ENCODE measurements around the gene PRSS38. TPM values are rescaled to one million over a fixed set of nuclear protein-coding genes. Genes with fewer than 3 reads are reported as not detected.

Gene PRSS38
- total RNA-seq, result not detected

DNA sequence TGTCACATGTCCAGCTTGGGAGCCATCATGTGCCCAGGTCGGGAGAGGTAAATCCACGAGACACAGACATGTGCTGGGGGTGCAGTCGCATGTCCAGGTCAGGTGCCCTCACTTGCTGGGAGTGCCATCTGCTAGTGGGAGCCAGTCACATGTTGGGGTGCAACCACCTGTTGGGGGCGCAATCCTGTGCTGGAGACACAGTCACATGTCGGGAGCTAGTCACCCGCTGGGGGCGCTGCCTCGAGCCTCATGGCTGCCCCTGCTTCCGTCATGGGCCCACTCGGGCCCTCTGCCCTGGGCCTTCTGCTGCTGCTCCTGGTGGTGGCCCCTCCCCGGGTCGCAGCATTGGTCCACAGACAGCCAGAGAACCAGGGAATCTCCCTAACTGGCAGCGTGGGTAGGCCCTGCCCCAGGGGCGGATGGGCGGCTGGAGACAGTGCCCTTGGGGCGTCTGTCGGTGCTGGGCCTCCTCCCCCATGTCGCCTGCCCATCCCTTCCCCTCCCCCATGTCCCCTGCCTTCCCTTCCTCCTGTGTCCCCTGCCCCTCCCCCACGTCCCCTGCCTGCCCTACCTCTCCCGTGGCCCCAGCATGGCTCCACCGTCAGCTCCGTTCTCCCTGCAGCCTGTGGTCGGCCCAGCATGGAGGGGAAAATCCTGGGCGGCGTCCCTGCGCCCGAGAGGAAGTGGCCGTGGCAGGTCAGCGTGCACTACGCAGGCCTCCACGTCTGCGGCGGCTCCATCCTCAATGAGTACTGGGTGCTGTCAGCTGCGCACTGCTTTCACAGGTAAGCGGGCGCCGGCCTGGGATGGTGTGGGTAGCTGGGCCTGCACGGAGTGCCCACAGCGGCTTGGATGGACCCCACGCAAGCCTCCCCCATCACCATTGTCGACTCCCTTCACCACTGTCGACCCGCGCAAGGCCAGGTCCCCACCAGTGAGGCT lies at the start of gene PRSS38:
TSS of gene PRSS38 (plus strand) at position 208 of the 942 bp plus-strand sequence. CDS start at position 250, 42 bp downstream.
- intact Hi-C loops (cut with DNase I), result no loop called here
- ATAC-seq (no peak), DNase-seq (ENCODE audit: low spot score) (no peak)

DNA sequence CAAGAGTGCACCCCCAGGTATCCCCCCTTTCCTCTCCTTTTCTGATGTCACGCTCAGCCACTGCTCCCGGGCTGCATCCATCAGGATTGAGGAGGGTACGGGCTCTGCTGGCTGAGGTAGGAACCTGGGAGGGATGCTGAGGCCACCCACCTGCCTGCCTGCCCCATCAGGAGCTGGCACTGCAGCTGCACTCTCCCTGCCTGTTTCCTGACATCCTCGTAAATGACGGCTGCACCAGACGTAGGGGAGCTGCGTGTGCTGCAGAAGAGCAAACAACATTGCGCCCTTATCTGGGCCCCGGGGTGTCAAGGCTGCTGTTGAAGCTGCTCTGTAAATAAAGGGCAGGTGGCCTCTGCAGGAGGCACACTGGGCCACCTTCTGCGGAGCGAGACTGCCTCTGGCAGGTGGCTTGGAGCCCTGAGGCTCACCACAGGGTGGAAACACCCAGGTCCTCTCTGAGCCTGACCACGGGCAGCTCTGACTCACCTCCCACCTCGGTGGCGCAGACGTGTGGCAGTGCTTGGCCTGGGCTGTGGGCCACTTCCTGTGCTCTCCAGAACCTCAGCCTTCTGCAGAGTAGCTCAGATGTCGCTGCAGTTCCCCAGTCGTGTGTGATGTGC lies 49.4 kb upstream of the PRSS38 start:
- ATAC-seq (no peak), DNase-seq (ENCODE audit: low spot score) (no peak)
- intact Hi-C loops (cut with DNase I), result loop anchor here (5.0 kb wide), 1 partner anchor 181 kb away; the partner anchor contains the start of gene WNT9A

DNA sequence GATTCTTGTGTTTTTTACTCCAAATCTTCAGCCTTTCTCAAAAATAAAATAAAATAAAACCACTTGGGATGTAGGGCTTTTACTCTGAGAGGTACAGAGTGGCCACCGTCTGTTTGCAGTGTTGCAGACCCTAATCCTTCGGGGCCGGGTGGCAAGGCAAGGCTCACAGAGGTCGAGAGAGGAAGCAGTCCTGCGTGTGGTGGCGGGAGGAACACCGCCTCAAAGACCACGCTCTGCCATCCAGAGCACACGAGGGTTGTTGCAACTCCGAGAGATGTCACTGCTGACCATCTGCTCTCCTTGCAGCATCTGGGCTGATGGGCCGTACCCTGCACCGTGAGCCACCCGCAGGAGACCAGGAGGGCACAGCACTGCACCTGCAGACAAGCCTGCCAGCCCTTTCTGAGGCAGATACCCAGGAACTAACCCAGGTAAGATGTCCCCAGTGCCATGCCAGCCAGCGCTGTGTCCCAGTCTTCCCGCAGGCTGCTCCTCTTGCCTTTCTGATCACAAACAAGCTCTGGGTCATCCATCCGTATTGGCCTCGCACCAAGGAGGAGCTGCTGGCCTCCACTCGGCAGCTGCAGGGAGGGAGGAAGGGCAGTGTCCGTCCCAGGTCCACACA lies 48.7 kb upstream of the PRSS38 start:
- intact Hi-C loops (cut with DNase I), result loop anchor here (5.0 kb wide), 1 partner anchor 181 kb away; the partner anchor contains the start of gene WNT9A
- ATAC-seq, result no peak
- no peak for DNase-seq (ENCODE audit: low spot score)

DNA sequence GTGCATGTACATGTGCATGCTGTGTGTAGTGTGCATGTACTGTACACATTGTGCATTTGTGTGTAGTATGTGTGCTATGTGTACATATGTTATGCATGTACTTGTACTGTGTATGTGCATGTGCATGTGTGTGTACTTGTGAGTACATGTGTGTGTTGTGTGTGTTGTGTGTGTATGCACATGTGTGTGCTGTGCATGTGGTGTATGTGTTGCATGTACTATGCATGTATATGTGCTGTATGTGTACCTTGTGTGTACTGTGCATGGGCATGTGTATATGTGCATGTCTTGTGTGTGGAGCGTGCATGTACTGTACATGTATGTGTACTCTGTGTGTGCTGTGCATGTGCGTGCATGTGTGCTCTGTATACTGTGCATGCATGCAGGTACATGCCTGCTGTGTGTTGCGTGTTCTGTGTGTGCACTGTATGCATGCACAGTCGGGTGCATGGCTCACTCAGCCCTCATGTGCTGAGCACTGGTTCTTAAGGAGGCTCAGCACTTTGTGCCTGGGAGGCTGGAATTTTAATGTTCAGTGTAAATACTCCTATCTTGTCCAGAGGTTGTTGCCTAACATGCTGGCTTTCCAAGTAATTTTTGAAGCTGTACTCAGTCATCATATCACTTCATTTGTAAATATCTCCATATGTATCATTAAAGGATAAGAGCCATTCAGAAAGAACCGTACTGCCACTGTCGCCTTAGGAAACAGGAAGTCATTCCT lies 47.9 kb upstream of the PRSS38 start:
- ATAC-seq (no peak), DNase-seq (ENCODE audit: low spot score) (no peak)
- intact Hi-C loops (cut with DNase I), result loop anchor here (5.0 kb wide), 1 partner anchor 180 kb away; the partner anchor contains the start of gene WNT9A

DNA sequence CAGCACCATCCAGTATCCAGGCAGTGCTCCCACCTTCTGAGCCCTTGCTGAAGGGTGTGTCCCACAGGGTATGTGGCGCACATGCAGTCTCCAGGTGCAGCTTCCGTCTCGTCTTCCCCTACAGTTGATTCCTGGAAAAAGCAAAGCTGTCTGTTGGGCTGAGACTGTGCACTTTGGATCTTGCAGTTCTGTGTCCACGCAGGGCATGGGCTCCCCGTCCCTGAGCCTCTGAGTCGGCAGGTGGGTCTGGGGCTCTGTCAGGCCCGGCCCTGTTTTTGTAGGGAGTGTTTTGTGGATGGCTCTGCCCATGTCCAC lies 47.4 kb upstream of the PRSS38 start:
- no peak for DNase-seq (ENCODE audit: low spot score)
- no peak for ATAC-seq
- intact Hi-C loops (cut with DNase I), result loop anchor here (5.0 kb wide), 1 partner anchor 179 kb away; the partner anchor contains the start of gene WNT9A

DNA sequence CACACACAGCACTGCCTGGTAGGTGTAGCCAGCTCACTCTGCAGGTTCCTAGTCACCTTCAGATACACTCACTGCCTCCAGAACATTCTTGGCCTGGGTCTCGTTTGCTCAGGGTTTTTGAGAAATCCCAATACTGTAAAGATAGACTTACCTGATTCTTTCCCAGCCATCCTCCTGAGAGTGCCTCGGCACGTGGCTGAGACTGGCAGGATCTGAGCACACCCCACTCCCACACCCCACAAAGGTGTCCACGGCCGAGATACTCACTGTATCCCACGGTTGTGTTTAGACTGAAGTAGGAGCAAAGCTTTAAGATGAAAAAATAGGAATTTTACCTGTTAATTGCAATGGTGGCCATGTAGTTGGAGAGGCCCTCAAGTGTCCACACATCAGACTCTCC lies 46.8 kb upstream of the PRSS38 start:
- intact Hi-C loops (cut with DNase I), result loop anchor here (5.0 kb wide), 1 partner anchor 179 kb away; the partner anchor contains the start of gene WNT9A
- ATAC-seq (no peak), DNase-seq (ENCODE audit: low spot score) (no peak)

DNA sequence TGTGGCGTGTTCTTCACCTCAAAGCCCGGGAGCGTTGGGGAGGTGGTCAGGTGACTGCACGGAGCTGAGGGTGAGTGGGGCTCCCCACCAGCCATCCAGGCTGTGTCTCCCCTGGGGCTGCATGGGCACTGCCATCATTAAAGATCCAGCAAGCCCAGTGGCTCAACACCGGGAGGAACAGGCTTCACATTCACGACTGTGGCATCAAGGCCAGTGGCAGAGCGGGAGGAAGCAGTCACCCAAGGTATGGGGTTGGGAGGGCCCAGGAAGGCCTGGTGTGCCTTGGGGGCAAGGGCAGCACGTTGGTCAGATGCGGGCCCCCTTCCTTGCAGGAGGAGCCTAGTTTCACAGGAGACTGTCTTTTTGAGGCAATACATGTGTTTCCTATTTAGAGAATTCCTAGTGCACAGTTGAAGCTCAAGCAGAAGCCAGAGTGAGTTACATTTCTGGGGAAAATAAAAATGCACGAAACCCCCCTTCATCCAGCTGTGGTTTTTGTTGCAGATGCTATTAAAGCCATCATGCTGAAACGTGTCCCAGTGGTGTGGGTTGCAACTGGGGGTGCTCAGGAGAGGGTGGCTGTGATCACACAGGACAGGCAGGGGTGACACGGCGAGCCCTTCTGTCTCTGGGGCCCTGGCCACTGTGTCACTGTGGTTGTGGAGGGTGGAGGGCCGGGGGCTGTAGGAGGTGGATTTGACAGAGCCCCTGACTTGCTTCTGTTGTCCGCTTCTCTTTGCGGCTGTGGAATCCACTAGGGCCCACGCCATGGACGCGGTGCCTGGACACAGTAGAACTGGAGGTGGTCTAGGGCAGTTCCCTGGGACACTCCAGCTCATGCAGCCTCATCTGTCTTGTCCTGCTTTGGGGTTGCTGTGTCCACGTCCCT lies 46.2 kb upstream of the PRSS38 start:
- DNase-seq (ENCODE audit: low spot score) (no peak), ATAC-seq (no peak)
- intact Hi-C loops (cut with DNase I), result loop anchor here (5.0 kb wide), 1 partner anchor 178 kb away; the partner anchor contains the start of gene WNT9A

DNA sequence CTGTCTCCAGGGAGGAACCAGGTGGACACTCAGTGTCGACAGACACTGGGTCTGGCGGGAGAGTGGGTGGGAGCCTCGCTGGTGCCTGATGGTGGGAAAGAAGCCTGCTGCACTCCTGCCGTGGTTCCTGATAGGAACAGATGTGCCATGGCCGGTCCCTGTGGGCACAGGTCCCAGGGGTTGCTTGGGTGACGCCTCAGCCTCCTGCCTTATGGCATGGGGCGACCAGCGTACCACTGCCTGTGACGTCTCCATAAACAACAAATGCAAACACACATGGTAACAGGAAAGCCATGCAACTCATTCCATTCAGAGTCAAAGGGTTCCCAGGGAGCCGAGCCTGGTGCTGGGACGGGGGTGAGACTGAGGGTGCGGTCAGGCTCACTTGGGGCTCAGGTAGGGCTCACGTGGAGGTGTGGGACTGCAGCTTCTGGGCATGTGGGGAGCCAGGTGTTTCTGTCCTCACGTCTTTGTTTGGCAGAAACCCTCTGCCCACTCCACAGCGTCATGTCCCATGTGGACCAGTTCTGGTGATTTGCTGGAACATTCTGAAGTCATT lies 45.5 kb upstream of the PRSS38 start:
- ATAC-seq (no peak), DNase-seq (ENCODE audit: low spot score) (no peak)
- intact Hi-C loops (cut with DNase I), result loop anchor here (5.0 kb wide), 1 partner anchor 177 kb away; the partner anchor contains the start of gene WNT9A

DNA sequence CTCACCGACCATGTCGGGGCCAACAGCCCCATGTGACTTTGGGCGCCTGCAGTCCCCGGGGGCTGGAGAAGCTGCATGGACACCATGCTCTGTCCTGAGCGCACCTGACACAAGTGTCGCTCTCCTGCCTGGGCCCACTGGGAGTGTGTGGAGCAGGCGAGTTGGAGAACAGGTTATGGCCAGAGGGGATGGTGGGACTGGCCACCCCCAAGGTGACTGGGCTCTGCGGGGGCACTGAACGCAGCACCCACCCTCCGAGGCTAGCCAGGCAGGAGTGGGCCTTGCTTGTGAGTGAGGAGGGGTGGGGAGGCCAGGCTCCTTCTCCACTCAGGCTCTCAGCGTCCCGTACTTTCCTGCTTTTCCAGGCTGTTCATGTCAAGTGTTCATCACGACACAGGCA lies 44.7 kb upstream of the PRSS38 start:
- no peak for ATAC-seq
- DNase-seq (ENCODE audit: low spot score), result no peak
- intact Hi-C loops (cut with DNase I), result no loop called here

DNA sequence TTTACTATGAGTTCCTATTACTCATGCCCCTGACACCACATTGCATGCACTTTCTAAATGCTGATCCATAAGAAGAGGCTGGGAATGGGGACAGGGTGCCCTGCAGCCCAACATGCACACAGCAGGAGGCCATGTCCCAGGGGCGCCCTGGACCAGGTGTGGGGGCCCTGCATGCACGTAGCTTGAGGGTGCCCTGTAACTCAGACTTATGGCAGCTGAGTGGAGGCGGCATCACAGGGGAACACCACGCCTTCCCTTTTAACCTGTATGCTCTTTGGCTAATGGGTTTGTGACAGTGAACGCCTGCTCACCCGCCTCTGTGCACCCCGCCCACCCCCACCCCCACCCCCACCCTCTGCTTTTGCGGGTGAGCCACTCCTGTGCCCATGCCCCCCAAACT lies 44.1 kb upstream of the PRSS38 start:
- ATAC-seq, result no peak
- no peak for DNase-seq (ENCODE audit: low spot score)
- intact Hi-C loops (cut with DNase I), result no loop called here

DNA sequence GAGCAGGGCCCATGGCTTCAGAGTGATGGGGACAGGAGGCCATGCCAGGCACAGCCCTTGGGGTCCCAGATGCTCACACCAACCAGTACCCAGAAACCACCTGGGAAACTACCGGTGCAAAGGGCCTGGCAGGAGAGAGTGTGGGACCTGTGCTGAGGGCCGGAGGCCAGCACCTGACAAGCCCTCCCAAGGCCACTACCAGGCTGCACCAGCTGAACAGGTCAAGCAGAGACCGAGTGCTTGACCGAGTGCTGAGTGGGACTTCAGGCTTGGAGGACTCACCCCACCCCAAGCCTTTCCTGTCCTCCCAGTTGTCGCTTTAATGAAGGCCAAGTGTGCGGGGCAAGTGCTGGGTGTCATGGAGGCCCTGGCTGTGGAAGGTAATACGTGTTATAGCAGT lies 43.7 kb upstream of the PRSS38 start:
- ATAC-seq (no peak), DNase-seq (ENCODE audit: low spot score) (no peak)
- intact Hi-C loops (cut with DNase I), result no loop called here

DNA sequence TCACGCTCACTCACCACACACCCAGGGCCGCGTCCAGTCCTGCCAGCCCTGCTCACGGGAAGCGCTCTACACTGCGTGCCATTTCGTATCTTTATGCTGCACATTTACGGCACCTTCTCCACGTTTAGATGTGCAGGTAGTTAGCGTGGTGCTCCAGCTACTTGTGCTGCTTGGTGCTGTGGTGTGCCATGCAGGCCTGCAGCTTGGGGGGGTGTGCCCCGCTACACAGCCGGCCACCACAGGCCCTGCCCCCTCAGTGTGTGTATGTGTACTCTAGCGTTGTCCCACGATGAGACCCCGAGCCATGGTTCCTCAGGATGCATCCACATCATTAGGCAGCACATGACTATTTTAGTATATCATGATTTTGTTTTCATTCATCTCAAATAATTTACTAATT lies 41.9 kb upstream of the PRSS38 start:
- ATAC-seq (no peak), DNase-seq (ENCODE audit: low spot score) (no peak)
- intact Hi-C loops (cut with DNase I), result no loop called here

DNA sequence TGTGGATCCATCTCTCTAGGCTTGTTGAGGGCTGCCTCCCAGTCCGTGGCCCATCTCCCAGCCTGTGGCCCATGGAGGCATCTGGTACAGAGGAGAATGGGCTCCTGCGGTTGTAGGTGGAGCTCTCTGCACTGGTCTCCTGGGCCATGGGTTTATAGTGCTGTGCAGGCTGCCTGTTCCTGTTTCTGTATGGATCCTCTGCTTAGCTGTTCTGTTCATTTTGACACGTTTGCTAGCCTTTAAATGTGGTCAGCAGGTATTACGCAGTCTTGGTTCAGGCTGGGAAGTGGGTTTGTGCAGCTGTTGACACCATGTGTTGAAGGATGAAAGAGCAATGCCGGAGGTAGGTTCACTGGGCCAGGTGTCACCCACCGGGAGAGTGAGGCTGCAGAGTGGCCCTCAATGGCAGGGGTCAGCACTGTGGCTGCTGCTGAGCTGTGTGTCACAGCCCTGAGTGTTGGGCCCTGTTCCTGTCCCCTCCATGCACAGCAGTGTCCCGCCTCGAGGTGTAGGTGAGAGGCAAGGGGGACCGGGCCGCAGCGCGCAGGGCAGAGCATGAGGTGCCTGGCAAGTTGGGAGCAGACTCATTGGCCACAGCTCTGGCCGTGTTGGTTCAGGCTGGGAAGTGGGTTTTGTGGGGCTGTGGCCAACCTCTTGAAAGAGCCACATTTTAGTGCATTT lies 41.3 kb upstream of the PRSS38 start:
- DNase-seq (ENCODE audit: low spot score), result no peak
- intact Hi-C loops (cut with DNase I), result no loop called here
- no peak for ATAC-seq

DNA sequence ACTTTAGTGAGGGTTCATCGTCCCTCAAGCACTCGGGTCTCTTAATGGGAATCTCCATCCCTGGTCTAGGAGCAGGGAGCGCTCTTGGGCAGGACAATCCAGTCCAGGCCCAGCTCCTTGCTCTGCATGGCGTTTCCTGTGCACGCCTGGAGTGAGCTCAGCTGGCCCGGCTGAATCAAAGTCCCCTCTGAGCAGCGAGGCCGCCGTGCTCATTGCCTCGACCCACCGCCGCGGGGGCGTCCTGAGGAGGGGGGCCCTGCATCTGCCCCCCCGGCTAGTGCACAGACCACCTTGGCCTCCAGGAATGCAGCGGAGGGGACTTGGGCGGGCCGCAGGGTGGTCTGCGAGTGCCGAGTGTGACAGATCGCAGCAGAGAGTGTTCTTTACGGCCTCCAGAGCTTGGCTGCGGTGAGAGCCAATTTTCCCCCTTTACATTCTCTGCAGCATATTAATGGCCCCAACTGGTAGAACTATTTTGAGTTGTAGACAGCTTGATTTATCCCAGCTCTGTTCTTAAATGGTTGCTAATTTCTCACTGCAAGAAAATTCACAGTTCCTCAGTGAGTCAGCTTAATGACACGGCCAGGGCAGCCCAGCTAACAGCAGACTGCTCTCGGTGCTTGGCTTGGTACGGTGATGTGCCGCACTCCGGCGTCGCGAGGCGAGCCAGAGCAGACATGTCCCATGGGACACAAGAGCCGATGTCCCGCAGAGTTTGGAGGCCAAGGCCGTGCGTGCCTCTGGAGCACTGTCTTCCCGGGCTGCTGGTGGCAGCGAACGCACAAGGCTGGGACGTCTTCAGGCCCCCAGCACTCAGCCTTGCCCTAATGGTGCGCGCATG lies 40.4 kb upstream of the PRSS38 start:
- intact Hi-C loops (cut with DNase I), result no loop called here

DNA sequence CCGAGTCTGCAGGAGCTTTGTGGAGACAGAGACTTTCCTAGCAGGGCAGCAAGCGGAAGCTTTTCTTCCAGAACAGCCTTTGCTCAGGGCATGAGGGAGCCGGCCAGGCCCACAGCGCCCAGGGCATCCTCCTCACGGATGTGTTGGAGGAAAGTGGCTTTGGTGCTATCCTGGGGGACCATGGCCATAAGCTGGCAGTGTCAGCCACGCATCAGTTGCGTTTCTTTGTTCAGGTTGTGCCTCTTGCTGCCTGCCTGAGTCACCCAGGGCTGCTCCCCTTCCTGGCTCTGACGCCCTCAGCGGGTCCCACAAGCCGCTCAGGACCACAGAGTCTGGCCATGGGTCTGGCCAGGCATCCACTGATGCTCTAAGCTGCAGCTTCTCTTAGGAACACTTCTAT lies 39.6 kb upstream of the PRSS38 start:
- ATAC-seq (no peak), DNase-seq (ENCODE audit: low spot score) (no peak)
- intact Hi-C loops (cut with DNase I), result no loop called here

More for the DNA sequence above, 40.4 kb upstream of the PRSS38 start:
- DNase-seq (ENCODE audit: low spot score) (no peak), ATAC-seq (peak; percentile 47)

DNA sequence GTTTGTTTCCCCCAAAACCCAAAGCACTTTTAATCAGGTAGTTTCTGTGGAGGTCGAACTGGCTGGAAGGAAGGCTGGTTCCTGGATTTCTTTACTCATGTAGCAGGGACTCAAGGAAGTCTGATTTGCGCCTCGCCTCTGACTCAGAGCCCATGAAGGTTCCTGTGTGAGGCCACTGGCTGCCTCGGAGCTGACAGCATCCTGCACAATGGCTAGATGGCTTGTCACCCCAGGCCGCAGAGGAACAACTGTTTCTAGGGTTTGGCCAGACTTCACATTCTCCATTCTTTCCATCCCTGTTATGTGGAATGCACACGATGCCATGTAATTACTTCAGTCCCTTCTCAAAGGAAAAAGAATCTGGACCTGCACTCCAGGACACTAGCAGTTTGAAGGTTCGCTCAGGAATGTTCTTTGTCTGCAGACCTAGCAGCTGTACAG lies 39.1 kb upstream of the PRSS38 start:
- ATAC-seq (no peak), DNase-seq (ENCODE audit: low spot score) (no peak)
- intact Hi-C loops (cut with DNase I), result no loop called here
